Measurements from ENCODE around the gene MFN2. TPM values are rescaled to one million over a fixed set of nuclear protein-coding genes. Genes with fewer than 3 reads are reported as not detected.
"Not testable (repeated sequence)": the region's sequence is repeated elsewhere in the genome, so short reads cannot be mapped to it uniquely, and the experiment has no call there.

Gene MFN2
- 53.6 and 54.8 TPM in 2 replicates for total RNA-seq (2014; rRNA removed; shearing (Covaris generic))

DNA sequence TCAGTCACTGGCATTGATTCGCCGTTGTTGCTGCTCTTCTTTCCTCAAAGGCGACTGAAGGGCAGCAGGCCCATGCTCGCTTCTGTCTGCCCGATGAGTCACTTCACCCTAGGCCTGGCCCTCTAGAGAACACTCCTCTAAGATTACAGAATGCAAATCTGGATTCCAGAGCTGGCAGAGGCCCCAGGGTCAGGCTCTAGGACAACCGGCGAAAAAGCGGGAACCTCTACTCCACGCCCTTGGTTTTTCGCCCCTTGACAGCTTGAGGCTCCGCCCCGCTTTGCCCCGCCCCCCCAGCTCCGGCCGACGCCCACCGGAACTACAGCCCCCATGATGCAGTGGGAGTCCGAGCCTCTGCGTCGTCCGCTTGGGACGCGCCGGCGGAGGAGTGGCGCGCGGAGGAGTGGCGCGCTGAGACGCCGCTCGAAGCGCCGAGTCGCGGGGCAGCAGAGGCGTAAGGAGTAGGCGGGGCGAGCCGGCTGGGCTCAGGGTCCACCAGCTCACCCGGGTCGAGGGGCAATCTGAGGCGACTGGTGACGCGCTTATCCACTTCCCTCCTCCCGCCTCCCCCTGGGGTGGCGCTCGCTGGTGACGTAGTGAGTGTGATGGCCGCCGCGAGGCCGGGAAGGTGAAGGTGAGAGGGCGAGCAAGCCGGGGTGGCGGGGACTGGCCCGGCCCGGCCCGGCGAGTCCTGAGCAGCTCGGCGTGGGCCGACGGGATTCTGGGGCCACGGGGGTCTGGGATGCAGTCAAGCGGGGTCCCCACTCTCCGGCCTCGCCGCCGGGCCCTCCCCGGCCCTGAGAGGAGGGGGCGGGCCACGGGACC, at the start of gene MFN2:
TSS of gene MFN2 (plus strand) at position 594 of the 825 bp plus-strand sequence. CDS start 8,725 bp downstream, outside the sequence.
- DNase-seq (ENCODE audit: low read depth in 1 of 2, low spot score in 2 of 2): peak; percentile 97 to 98
- Histone ChIP-seq H3K27ac (peak within 1 kb of the TSS; percentile 72), H3K36me3 (peaks cover 58% of the 10 kb centered on the region), H3K4me1 (replicated peaks) (peaks cover 16% of the 10 kb centered on the region), H3K4me3 (peak within 1 kb of the TSS; percentile 85), H3K27me3 (replicated peaks) (no peaks in the 10 kb centered on the region), H3K9me3 (replicated peaks) (no peaks in the 10 kb centered on the region)

DNA sequence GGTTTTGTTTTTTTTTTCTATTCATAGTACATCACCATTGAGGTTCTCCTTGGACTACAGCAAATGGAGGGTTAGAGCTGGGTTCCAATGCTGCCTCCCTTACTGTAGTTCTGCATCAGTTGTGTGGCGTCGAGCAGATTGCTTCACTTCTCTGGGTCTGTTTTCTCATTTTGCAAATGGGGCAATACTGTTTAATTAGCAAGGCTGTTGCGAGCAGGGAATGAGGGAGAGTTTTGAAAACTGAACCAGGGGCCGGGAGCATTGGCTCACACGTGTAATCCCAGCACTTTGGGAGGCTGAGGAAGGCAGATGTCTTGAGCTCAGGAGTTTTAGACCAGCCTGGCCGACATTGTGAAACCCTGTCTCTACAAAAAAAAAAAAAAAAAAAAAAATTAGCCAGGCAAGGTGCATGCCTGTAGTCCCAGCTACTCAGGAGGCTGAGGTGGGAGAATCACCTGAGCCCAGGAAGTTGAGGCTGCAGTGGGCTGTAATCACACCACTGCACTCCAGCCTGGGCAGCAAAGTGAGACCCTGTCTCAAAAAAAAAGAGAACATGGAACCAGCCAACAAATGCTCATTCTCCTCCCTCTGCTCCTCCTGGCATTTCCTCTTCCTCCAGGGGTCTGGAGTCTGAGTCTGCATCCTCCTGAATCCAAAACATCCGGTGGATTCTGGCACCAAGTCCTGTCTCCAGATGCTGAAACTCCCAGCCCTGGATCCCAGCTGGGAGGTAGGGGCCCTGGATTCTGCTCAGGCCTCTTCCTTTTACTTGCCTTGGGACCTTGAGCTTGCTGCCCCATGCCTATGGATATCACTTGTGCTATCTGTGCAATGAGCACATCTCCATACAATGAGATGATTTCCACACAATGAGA, 49.4 kb upstream of the MFN2 start:
- H3K9me3 ChIP-seq (replicated peaks): no peaks in the 10 kb centered on the region
- H3K4me1 ChIP-seq (replicated peaks): peaks cover 33% of the 10 kb centered on the region
- H3K27ac ChIP-seq: no peak overlapping the region
- no peaks in the 10 kb centered on the region for H3K27me3 ChIP-seq (replicated peaks)
- peaks cover 2% of the 10 kb centered on the region for H3K36me3 ChIP-seq
- no peak for DNase-seq (ENCODE audit: low read depth in 1 of 2, low spot score in 2 of 2)
- H3K4me3 ChIP-seq: no peak overlapping the region

DNA sequence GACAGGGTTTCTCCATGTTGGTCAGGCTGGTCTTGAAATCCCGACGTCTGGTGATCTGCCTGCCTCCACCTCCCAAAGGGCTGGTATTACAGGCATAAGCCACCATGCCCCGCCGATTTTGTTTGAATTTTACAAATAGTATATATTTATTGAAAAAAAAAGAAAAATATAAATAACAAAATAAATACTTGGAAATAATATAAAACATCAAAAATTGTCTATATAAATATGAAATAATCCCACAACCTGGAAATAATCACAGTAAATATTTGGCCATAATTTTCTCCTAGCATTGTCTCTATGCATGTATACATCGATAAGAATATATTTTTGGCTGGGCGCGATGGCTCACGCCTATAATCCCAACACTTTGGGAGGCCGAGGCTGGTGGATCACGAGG, 48.4 kb upstream of the MFN2 start:
- Histone ChIP-seq H3K27me3 (replicated peaks) (no peaks in the 10 kb centered on the region), H3K4me1 (replicated peaks) (peaks cover 32% of the 10 kb centered on the region), H3K4me3 (no peak overlapping the region), H3K36me3 (peaks cover 10% of the 10 kb centered on the region), H3K9me3 (replicated peaks) (no peaks in the 10 kb centered on the region), H3K27ac (no peak overlapping the region)
- no peak for DNase-seq (ENCODE audit: low read depth in 1 of 2, low spot score in 2 of 2)

DNA sequence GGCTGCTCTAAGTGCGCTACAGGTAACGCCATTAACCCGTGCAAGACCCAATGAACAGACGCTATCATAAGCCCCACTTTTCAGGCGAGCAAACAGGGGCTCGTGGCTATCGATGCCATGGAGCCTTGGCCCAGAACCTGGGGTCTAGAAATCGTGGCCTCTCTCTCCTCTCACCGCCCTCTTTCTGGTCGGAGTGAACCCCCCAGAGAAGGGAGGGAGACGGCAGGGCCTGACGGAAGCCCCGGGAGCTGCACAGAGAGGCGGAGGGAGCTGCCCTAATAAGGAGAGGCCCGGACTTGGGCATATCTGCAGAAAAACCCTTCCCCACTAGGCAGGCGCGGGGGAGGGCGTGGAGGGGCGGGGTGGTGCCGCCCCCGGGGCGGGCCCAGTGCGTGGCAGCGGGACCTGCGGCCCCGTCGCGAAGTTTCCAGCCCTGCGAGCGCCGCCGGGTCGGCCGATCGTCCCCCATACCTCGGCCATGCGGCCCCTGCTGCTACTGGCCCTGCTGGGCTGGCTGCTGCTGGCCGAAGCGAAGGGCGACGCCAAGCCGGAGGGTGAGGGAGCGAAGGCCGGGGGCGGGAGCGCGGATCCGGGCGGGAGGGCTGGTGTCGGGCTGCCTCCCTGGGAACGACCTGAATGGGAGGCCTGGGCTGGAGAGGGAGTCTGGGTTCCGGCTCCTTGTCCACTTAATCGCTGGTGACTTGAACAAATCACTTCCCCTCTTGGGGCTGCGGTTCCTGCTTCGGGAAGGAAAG, 45.8 kb upstream of the MFN2 start, which contains the start of gene PLOD1:
TSS of gene PLOD1 (plus strand) at position 416 of the 755 bp plus-strand sequence. CDS start at position 479, 63 bp downstream.
- DNase-seq (ENCODE audit: low read depth in 1 of 2, low spot score in 2 of 2): peak; percentile 80 to 92
- no peaks in the 10 kb centered on the region for H3K9me3 ChIP-seq (replicated peaks)
- H3K4me3 ChIP-seq: peak within 1 kb of the TSS; percentile 54
- peaks cover 29% of the 10 kb centered on the region for H3K36me3 ChIP-seq
- H3K27me3 ChIP-seq (replicated peaks): no peaks in the 10 kb centered on the region
- H3K4me1 ChIP-seq (replicated peaks): peaks cover 47% of the 10 kb centered on the region
- peak within 1 kb of the TSS; percentile 39 for H3K27ac ChIP-seq

GRCh38 chr1:11935057-11935412, 45.2 kb upstream of the MFN2 start:
- DNase-seq (ENCODE audit: low read depth in 1 of 2, low spot score in 2 of 2): no peak

DNA sequence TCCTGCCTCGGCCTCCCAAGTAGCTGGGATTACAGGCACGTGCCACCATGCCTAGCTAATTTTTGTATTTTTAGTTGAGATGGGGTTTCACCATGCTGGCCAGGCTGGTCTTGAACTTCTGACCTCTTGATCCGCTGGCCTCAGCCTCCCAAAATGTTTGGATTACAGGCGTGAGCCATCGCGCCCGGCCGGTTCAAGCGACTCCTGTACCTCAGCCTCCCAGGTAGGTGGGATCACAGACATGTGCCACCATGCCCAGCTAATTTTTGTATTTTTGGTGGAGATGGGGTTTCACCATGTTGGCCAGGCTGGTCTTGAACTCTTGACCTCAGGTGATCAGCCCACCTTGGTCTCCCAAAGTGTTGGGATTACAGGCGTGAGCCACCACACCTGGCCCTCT, 44.5 kb upstream of the MFN2 start:
- H3K27me3 ChIP-seq (replicated peaks); DNase-seq (ENCODE audit: low read depth in 1 of 2, low spot score in 2 of 2); H3K9me3 ChIP-seq (replicated peaks); H3K27ac ChIP-seq: not testable (repeated sequence)
- H3K36me3 ChIP-seq: peaks cover 42% of the 10 kb centered on the region
- H3K4me3 ChIP-seq: peak overlapping the region; percentile 54; the same call in 1 of the 2 replicates
- peaks cover 55% of the 10 kb centered on the region for H3K4me1 ChIP-seq (replicated peaks)

More at GRCh38 chr1:11935057-11935412, 45.2 kb upstream of the MFN2 start:
- Histone ChIP-seq H3K4me1 (replicated peaks) (peaks cover 49% of the 10 kb centered on the region), H3K27me3 (replicated peaks) (no peaks in the 10 kb centered on the region), H3K27ac (peak overlapping the region; percentile 39), H3K4me3 (peak overlapping the region; percentile 54), H3K9me3 (replicated peaks) (no peaks in the 10 kb centered on the region), H3K36me3 (peaks cover 35% of the 10 kb centered on the region)

DNA sequence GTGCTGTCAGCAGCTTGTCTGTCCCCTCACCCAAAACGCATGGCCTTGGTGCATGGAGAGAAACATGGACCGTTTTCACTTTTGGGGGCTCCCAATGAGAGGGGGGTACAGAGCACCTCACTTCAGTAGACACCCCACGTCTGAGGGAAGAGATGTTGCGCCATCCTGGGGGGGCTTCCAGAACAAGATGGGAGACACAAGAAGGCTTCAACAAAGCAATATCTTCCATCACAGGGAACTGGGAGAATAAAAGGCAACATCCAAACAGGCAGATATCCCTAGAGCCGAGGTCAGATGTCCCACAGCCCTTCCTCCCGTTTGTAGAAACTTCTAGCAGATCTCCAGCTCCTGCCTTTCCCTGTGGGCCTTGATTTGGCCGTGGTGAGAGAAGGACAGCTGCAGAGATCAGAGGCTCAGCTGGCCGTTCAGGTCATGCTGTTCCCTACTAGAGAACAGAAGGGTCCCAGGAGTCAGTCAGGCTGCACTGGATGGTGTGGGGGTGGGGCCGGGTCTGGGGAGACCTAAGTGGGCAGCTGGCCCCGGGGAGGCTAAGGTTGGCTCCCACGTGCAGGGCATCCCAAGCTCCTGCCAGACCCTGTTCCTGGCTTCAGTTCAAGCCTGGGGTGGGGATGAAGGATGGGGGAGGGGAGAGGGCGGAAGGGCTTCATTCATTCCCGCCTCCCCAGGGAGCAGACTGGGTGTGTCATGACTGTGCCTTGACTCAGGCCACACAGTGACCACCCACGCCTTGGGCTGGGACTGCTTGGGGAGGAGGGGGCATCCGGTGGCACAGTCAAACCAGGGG, 41.3 kb upstream of the MFN2 start:
- DNase-seq (ENCODE audit: low read depth in 1 of 2, low spot score in 2 of 2): peak; percentile 68 to 94
- Histone ChIP-seq H3K4me1 (replicated peaks) (peaks cover 46% of the 10 kb centered on the region), H3K27ac (peak overlapping the region; percentile 30), H3K4me3 (no peak overlapping the region), H3K36me3 (peaks cover 62% of the 10 kb centered on the region), H3K9me3 (replicated peaks) (no peaks in the 10 kb centered on the region), H3K27me3 (replicated peaks) (no peaks in the 10 kb centered on the region)

DNA sequence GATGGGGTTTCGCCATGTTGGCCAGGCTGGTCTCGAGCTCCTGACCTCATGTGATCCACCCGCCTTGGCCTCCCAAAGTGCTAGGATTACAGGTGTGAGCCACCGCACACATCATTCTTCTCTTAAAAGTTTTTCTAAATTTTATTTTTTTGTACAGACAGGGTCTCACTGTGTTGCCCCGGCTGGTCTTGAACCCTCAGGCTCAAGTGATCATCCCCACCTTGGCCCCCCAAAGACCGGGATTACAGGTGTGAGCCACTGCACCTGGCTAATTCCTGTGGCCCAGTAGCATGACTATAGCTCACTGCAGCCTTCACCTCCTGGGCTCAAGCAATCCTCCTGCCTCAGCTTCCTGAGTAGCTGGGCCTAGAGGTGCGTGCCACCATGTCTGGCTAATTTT, 40.5 kb upstream of the MFN2 start:
- not testable (repeated sequence) for H3K4me3 ChIP-seq; H3K27me3 ChIP-seq (replicated peaks); DNase-seq (ENCODE audit: low read depth in 1 of 2, low spot score in 2 of 2); H3K9me3 ChIP-seq (replicated peaks)
- H3K36me3 ChIP-seq: peaks cover 67% of the 10 kb centered on the region
- H3K4me1 ChIP-seq (replicated peaks): peaks cover 42% of the 10 kb centered on the region
- H3K27ac ChIP-seq: peak overlapping the region; percentile 30

GRCh38 chr1:11940260-11940921, 39.9 kb upstream of the MFN2 start:
- no peak overlapping the region for H3K27ac ChIP-seq
- H3K9me3 ChIP-seq (replicated peaks): no peaks in the 10 kb centered on the region
- no peak for DNase-seq (ENCODE audit: low read depth in 1 of 2, low spot score in 2 of 2)
- no peaks in the 10 kb centered on the region for H3K27me3 ChIP-seq (replicated peaks)
- H3K4me3 ChIP-seq: no peak overlapping the region
- H3K36me3 ChIP-seq: peaks cover 73% of the 10 kb centered on the region
- peaks cover 42% of the 10 kb centered on the region for H3K4me1 ChIP-seq (replicated peaks)

GRCh38 chr1:11942280-11942679, 38.0 kb upstream of the MFN2 start:
- Histone ChIP-seq H3K9me3 (replicated peaks) (no peaks in the 10 kb centered on the region), H3K27me3 (replicated peaks) (no peaks in the 10 kb centered on the region), H3K4me1 (replicated peaks) (peaks cover 34% of the 10 kb centered on the region), H3K4me3 (no peak overlapping the region), H3K27ac (no peak overlapping the region), H3K36me3 (peaks cover 77% of the 10 kb centered on the region)
- DNase-seq (ENCODE audit: low read depth in 1 of 2, low spot score in 2 of 2): no peak

DNA sequence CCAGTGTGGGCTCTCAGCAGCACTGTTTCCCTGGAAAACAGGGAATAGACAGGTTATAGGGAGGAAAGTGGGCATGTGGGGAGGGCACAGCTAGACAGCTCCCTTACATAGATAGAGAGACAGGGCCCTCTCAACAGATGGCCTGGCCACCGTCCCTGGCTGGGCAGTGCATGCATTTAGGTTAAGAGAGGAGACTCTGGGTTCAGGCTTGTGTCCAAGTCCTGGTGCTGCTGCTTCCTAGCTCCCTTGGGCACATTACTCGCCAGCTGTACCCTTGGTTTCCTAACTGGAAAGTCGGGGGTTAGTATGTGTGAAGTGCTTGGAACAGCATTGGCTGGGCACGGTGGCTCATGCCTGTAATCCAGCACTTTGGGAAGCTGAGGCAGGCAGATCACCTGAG, 36.6 kb upstream of the MFN2 start:
- Histone ChIP-seq H3K9me3 (replicated peaks) (no peaks in the 10 kb centered on the region), H3K36me3 (peaks cover 80% of the 10 kb centered on the region), H3K27me3 (replicated peaks) (no peaks in the 10 kb centered on the region), H3K27ac (no peak overlapping the region), H3K4me3 (no peak overlapping the region), H3K4me1 (replicated peaks) (peaks cover 23% of the 10 kb centered on the region)
- no peak for DNase-seq (ENCODE audit: low read depth in 1 of 2, low spot score in 2 of 2)

- no peaks in the 10 kb centered on the region for H3K9me3 ChIP-seq (replicated peaks)
- H3K36me3 ChIP-seq: peaks cover 83% of the 10 kb centered on the region
- H3K4me1 ChIP-seq (replicated peaks): peaks cover 15% of the 10 kb centered on the region
- no peak overlapping the region for H3K4me3 ChIP-seq
- H3K27ac ChIP-seq: no peak overlapping the region
- DNase-seq (ENCODE audit: low read depth in 1 of 2, low spot score in 2 of 2): no peak
- H3K27me3 ChIP-seq (replicated peaks): no peaks in the 10 kb centered on the region
Observed at GRCh38 chr1:11944358-11944931, 35.8 kb upstream of the MFN2 start.
